ENCODE measurements around the gene MTUS2. TPM values are rescaled to one million over a fixed set of nuclear protein-coding genes. Genes with fewer than 3 reads are reported as not detected.

The MTUS2 gene
- total and polyA plus RNA-seq, 8 donors = 0.12 to 28.1 (median 3.5) TPM; not detected in 1

GRCh38 chr13:29483211-29483610 is 663.1 kb downstream of the MTUS2 start:
- no peak overlapping the region for H3K4me3 ChIP-seq
- H3K36me3 ChIP-seq = no peaks in the 10 kb centered on the region
- H3K9me3 ChIP-seq = no peaks in the 10 kb centered on the region
- intact Hi-C loops (cut with DNase I; ENCODE audit: low total_unique reads) = no loop called here
- TF ChIP-seq EP300 (IDR thresholded peaks at IDR 0.05) (no peak), POLR2AphosphoS5 (IDR thresholded peaks at IDR 0.05) (no peak), CTCF (IDR thresholded peaks at IDR 0.05) (no peak), POLR2A (IDR thresholded peaks at IDR 0.05) (no peak)
- H3K4me1 ChIP-seq = no peaks in the 10 kb centered on the region
- WGBS, 5 donors = 49 to 72% (median 66%) methylated on average over 11 to 15 of the region's 15 CpGs
- H3K27ac ChIP-seq = no peak overlapping the region
- peaks cover 0 to 12% (median 0%) of the 10 kb centered on the region in 3 donors for H3K27me3 ChIP-seq
- peak; percentile 32 to 86 for DNase-seq

GRCh38 chr13:29483623-29484022 is 663.5 kb downstream of the MTUS2 start:
- H3K36me3 ChIP-seq = no peaks in the 10 kb centered on the region
- H3K27ac ChIP-seq = no peak overlapping the region
- TF ChIP-seq POLR2A (IDR thresholded peaks at IDR 0.05) = no peak
- no peak for TF ChIP-seq EP300 (IDR thresholded peaks at IDR 0.05)
- no peak for TF ChIP-seq CTCF (IDR thresholded peaks at IDR 0.05)
- no peak for TF ChIP-seq POLR2AphosphoS5 (IDR thresholded peaks at IDR 0.05)
- WGBS, 5 donors = 62 to 82% (median 65%) methylated on average over 4 of the region's 4 CpGs
- intact Hi-C loops (cut with DNase I; ENCODE audit: low total_unique reads) = no loop called here
- no peak for DNase-seq
- H3K27me3 ChIP-seq = peaks cover 0 to 12% (median 0%) of the 10 kb centered on the region in 3 donors
- H3K4me3 ChIP-seq = no peak overlapping the region
- H3K9me3 ChIP-seq = no peaks in the 10 kb centered on the region
- H3K4me1 ChIP-seq = no peaks in the 10 kb centered on the region

GRCh38 chr13:29484236-29484635 is 664.1 kb downstream of the MTUS2 start:
- 80 to 85% (median 84%) methylated on average over 6 to 7 of the region's 7 CpGs for WGBS, 5 donors

GRCh38 chr13:29484796-29485195 is 664.7 kb downstream of the MTUS2 start:
- H3K4me3 ChIP-seq = no peak overlapping the region
- 82 to 92% (median 89%) methylated on average over 7 of the region's 7 CpGs for WGBS, 5 donors
- H3K9me3 ChIP-seq = no peaks in the 10 kb centered on the region
- intact Hi-C loops (cut with DNase I; ENCODE audit: low total_unique reads) = no loop called here
- H3K36me3 ChIP-seq = no peaks in the 10 kb centered on the region
- no peak for TF ChIP-seq CTCF (IDR thresholded peaks at IDR 0.05)
- no peak for TF ChIP-seq POLR2A (IDR thresholded peaks at IDR 0.05)
- TF ChIP-seq POLR2AphosphoS5 (IDR thresholded peaks at IDR 0.05) = no peak
- no peak for TF ChIP-seq EP300 (IDR thresholded peaks at IDR 0.05)
- H3K27me3 ChIP-seq = peaks cover 0 to 12% (median 4%) of the 10 kb centered on the region in 3 donors
- H3K4me1 ChIP-seq = no peaks in the 10 kb centered on the region
- DNase-seq = no peak
- H3K27ac ChIP-seq = no peak overlapping the region

More at GRCh38 chr13:29484236-29484635, 664.1 kb downstream of the MTUS2 start:
- H3K36me3 ChIP-seq = no peaks in the 10 kb centered on the region
- peak in 1 of 2 donors; percentile 17 for DNase-seq
- no peak overlapping the region for H3K27ac ChIP-seq
- no peak overlapping the region for H3K4me3 ChIP-seq
- no peaks in the 10 kb centered on the region for H3K9me3 ChIP-seq
- H3K27me3 ChIP-seq = peaks cover 0 to 12% (median 4%) of the 10 kb centered on the region in 3 donors
- H3K4me1 ChIP-seq = no peaks in the 10 kb centered on the region
- TF ChIP-seq EP300 (IDR thresholded peaks at IDR 0.05) (no peak), CTCF (IDR thresholded peaks at IDR 0.05) (no peak), POLR2AphosphoS5 (IDR thresholded peaks at IDR 0.05) (no peak), POLR2A (IDR thresholded peaks at IDR 0.05) (no peak)
- intact Hi-C loops (cut with DNase I; ENCODE audit: low total_unique reads) = no loop called here

Data from stomach (tissue), 9 donors.